Duodenal mucosa (tissue), 2 donors: ENCODE results near the gene ERICH4.
"Not testable (repeated sequence)": the region's sequence is repeated elsewhere in the genome, so short reads cannot be mapped to it uniquely, and the experiment has no call there.

Source experiments
- H3K27ac ChIP-seq: one replicate; pipeline ENCODE4 v1.7.0; 2013; ENCODE audit warnings: low read depth, low read length
- H3K27me3 ChIP-seq, 2 donors: one replicate each; pipeline ENCODE4 v1.7.0; 2013; ENCODE audit warnings: low read length in 2 of 2, control low read depth in 1 of 2; ENCODE audit not compliant: insufficient read depth in 2 of 2, control insufficient read depth in 1 of 2
- H3K36me3 ChIP-seq, 2 donors: one replicate each; pipeline ENCODE4 v1.7.0; 2013; ENCODE audit warnings: low read length in 2 of 2, control low read depth in 1 of 2; ENCODE audit not compliant: insufficient read depth in 2 of 2, control insufficient read depth in 1 of 2
- H3K4me1 ChIP-seq, 2 donors: one replicate each; pipeline ENCODE4 v1.7.0; 2013; ENCODE audit warnings: low read length in 2 of 2, control low read depth in 1 of 2; ENCODE audit not compliant: insufficient read depth in 2 of 2, control insufficient read depth in 1 of 2
- H3K4me3 ChIP-seq, 2 donors: one replicate each; pipeline ENCODE4 v1.7.0; 2013; ENCODE audit warnings: low read length in 2 of 2, low read depth in 1 of 2
- H3K9ac ChIP-seq, 2 donors: one replicate each; pipeline ENCODE4 v1.7.0; 2013; ENCODE audit warnings: low read length in 2 of 2, low read depth in 1 of 2
- H3K9me3 ChIP-seq, 2 donors: one replicate each; pipeline ENCODE4 v1.7.0; 2013; ENCODE audit warnings: low read length in 2 of 2, control low read depth in 1 of 2; ENCODE audit not compliant: control insufficient read depth in 1 of 2

The ERICH4 gene

GRCh38 chr19:41434450-41434849 is 8.5 kb upstream of the ERICH4 start:
- Histone ChIP-seq H3K27me3 (no peaks in the 10 kb centered on the region), H3K36me3 (peaks cover 9 to 33% of the 10 kb centered on the region in 2 donors)

GRCh38 chr19:41435376-41435775 is 7.6 kb upstream of the ERICH4 start:
- not testable (repeated sequence) for H3K27ac ChIP-seq, H3K27me3 ChIP-seq, H3K9ac ChIP-seq, H3K4me3 ChIP-seq, H3K9me3 ChIP-seq
- Histone ChIP-seq H3K4me1 (peaks cover 18 to 41% of the 10 kb centered on the region in 2 donors), H3K36me3 (peaks cover 9 to 33% of the 10 kb centered on the region in 2 donors)

More at GRCh38 chr19:41434450-41434849, 8.5 kb upstream of the ERICH4 start:
- Histone ChIP-seq H3K27ac (no peak overlapping the region), H3K4me1 (peaks cover 17 to 41% of the 10 kb centered on the region in 2 donors), H3K4me3 (no peak overlapping the region), H3K9ac (no peak overlapping the region), H3K9me3 (no peaks in the 10 kb centered on the region)

GRCh38 chr19:41435936-41436673 is 6.9 kb upstream of the ERICH4 start:
- H3K27ac ChIP-seq = peak overlapping the region; percentile 46
- H3K9me3 ChIP-seq = no peaks in the 10 kb centered on the region
- peaks cover 24 to 41% of the 10 kb centered on the region in 2 donors for H3K4me1 ChIP-seq
- peaks cover 9 to 29% of the 10 kb centered on the region in 2 donors for H3K36me3 ChIP-seq
- no peak overlapping the region for H3K9ac ChIP-seq
- H3K27me3 ChIP-seq = no peaks in the 10 kb centered on the region
- peak overlapping the region in 1 of 2 donors; percentile 19 for H3K4me3 ChIP-seq

GRCh38 chr19:41436674-41436951 is 6.3 kb upstream of the ERICH4 start:
- Histone ChIP-seq H3K36me3 (peaks cover 9 to 24% of the 10 kb centered on the region in 2 donors), H3K4me1 (peaks cover 26 to 44% of the 10 kb centered on the region in 2 donors), H3K4me3 (no peak overlapping the region), H3K9me3 (no peaks in the 10 kb centered on the region), H3K9ac (no peak overlapping the region), H3K27ac (no peak overlapping the region), H3K27me3 (no peaks in the 10 kb centered on the region)

GRCh38 chr19:41437944-41438574 is 4.9 kb upstream of the ERICH4 start:
- no peak overlapping the region for H3K9ac ChIP-seq
- H3K4me3 ChIP-seq = no peak overlapping the region
- H3K4me1 ChIP-seq = peaks cover 29 to 46% of the 10 kb centered on the region in 2 donors
- H3K9me3 ChIP-seq = no peaks in the 10 kb centered on the region
- H3K27me3 ChIP-seq = no peaks in the 10 kb centered on the region
- no peak overlapping the region for H3K27ac ChIP-seq
- H3K36me3 ChIP-seq = peaks cover 5 to 10% of the 10 kb centered on the region in 2 donors

GRCh38 chr19:41439441-41440222 is 3.3 kb upstream of the ERICH4 start, which contains the start of gene DMAC2:
DMAC2 (minus strand) TSS chr19:41439912; CDS start chr19:41439899, 13 bp downstream.
- no peaks in the 10 kb centered on the region for H3K27me3 ChIP-seq
- H3K27ac ChIP-seq = peak within 1 kb of the TSS; percentile 98
- H3K4me3 ChIP-seq = peak within 1 kb of the TSS; percentile 91 to 99
- H3K9ac ChIP-seq = peak within 1 kb of the TSS; percentile 87 to 97
- H3K9me3 ChIP-seq = no peaks in the 10 kb centered on the region
- peaks cover 0 to 7% of the 10 kb centered on the region in 2 donors for H3K36me3 ChIP-seq
- peaks cover 31 to 43% of the 10 kb centered on the region in 2 donors for H3K4me1 ChIP-seq

- H3K9me3 ChIP-seq = no peaks in the 10 kb centered on the region
- no peak overlapping the region for H3K9ac ChIP-seq
- no peak overlapping the region for H3K4me3 ChIP-seq
- H3K4me1 ChIP-seq = peaks cover 31 to 35% of the 10 kb centered on the region in 2 donors
- H3K36me3 ChIP-seq = peaks cover 0 to 7% of the 10 kb centered on the region in 2 donors
- no peak overlapping the region for H3K27ac ChIP-seq
- H3K27me3 ChIP-seq = no peaks in the 10 kb centered on the region
Measured at GRCh38 chr19:41441321-41441945, 1.5 kb upstream of the ERICH4 start.

GRCh38 chr19:41443813-41444455 is 978 bp downstream of the ERICH4 start:
- Histone ChIP-seq H3K4me3 (peak overlapping the region; percentile 48 to 60), H3K27me3 (peaks cover 0 to 4% of the 10 kb centered on the region in 2 donors), H3K9ac (peak overlapping the region; percentile 52 to 55), H3K9me3 (no peaks in the 10 kb centered on the region), H3K36me3 (no peaks in the 10 kb centered on the region), H3K27ac (no peak overlapping the region), H3K4me1 (peaks cover 19 to 20% of the 10 kb centered on the region in 2 donors)

- no peak overlapping the region for H3K9ac ChIP-seq
- H3K27ac ChIP-seq = no peak overlapping the region
- no peak overlapping the region for H3K4me3 ChIP-seq
- peaks cover 0 to 4% of the 10 kb centered on the region in 2 donors for H3K27me3 ChIP-seq
- H3K4me1 ChIP-seq = peaks cover 15 to 17% of the 10 kb centered on the region in 2 donors
- no peaks in the 10 kb centered on the region for H3K36me3 ChIP-seq
- H3K9me3 ChIP-seq = no peaks in the 10 kb centered on the region
Measured at GRCh38 chr19:41445575-41445974, 2.6 kb downstream of the ERICH4 start.
